ENCODE measurements around the gene APLNR.

DNA sequence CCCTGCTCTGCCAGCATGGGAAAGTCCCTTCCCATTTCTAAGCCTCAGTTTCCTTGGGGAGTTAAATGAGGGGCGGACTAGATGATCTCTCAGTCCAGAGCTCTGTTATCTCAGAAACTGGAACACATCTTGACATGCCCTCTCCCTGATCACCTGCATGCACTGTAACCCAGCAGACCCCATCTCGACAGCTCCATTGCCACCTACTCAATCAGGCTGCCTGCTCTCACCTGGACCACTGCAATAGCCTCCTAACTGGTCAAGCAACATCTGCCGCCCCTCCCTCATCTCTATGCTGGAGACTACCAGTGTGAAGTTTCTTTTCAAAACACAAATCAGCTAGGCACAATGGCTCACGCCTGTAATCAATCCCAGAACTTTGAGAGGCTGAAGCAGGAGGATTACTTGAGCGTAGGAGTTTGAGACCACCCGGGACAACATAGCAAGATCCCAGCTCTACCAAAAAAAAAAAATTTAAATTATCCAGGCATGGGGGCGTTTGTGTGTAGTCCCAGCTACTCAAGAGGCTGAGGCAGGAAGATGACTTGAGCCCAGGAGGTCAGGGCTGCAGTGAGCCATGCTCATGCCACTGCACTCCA lies 33.1 kb downstream of the APLNR start:
- no peak for TF ChIP-seq EZH2 (IDR thresholded peaks at IDR 0.05; ENCODE audit: borderline replicate concordance, low read depth, low read length, severe bottlenecking)
- TF ChIP-seq, protein P1, sequence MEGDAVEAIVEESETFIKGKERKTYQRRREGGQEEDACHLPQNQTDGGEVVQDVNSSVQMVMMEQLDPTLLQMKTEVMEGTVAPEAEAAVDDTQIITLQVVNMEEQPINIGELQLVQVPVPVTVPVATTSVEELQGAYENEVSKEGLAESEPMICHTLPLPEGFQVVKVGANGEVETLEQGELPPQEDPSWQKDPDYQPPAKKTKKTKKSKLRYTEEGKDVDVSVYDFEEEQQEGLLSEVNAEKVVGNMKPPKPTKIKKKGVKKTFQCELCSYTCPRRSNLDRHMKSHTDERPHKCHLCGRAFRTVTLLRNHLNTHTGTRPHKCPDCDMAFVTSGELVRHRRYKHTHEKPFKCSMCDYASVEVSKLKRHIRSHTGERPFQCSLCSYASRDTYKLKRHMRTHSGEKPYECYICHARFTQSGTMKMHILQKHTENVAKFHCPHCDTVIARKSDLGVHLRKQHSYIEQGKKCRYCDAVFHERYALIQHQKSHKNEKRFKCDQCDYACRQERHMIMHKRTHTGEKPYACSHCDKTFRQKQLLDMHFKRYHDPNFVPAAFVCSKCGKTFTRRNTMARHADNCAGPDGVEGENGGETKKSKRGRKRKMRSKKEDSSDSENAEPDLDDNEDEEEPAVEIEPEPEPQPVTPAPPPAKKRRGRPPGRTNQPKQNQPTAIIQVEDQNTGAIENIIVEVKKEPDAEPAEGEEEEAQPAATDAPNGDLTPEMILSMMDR (IDR thresholded peaks at IDR 0.05; ENCODE audit: extremely low read depth in 1 of 2, insufficient read depth in 1 of 2, low read depth in 1 of 2, low read length in 2 of 2), result no peak
- TF ChIP-seq, protein P2, sequence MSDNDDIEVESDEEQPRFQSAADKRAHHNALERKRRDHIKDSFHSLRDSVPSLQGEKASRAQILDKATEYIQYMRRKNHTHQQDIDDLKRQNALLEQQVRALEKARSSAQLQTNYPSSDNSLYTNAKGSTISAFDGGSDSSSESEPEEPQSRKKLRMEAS (IDR thresholded peaks at IDR 0.05; ENCODE audit: insufficient read depth, insufficient read length), result no peak
- TF ChIP-seq POLR2A (IDR thresholded peaks at IDR 0.05; ENCODE audit: low read depth, low read length), result no peak
